GM12875 (cell line): ENCODE measurements around the gene TLCD3A.

Source experiments
- H3K4me3 ChIP-seq: one replicate; pipeline ENCODE4 v1.5.1; 2011; ENCODE audit warnings: low read depth, low read length, control low read depth
- CTCF ChIP-seq: IDR thresholded peaks from 2 replicates; pipeline ENCODE4 v1.5.1; 2011; ENCODE audit warnings: low read depth, mild to moderate bottlenecking, control low read depth, inconsistent platforms, low read length, moderate library complexity, borderline replicate concordance; ENCODE audit not compliant: insufficient read depth

Gene TLCD3A

GRCh38 chr17:699345-699744 lies 33.1 kb upstream of the TLCD3A start:
- no peak for TF ChIP-seq CTCF

GRCh38 chr17:700504-701094 lies 31.8 kb upstream of the TLCD3A start:
- TF ChIP-seq CTCF: no peak
- H3K4me3 ChIP-seq: no peak overlapping the region

More at GRCh38 chr17:699345-699744, 33.1 kb upstream of the TLCD3A start:
- no peak overlapping the region for H3K4me3 ChIP-seq

GRCh38 chr17:703081-703875 lies 29.1 kb upstream of the TLCD3A start:
- no peak for TF ChIP-seq CTCF
- H3K4me3 ChIP-seq: no peak overlapping the region

GRCh38 chr17:704111-704864 lies 28.1 kb upstream of the TLCD3A start:
- TF ChIP-seq CTCF: no peak
- H3K4me3 ChIP-seq: no peak overlapping the region

GRCh38 chr17:705011-705410 lies 27.4 kb upstream of the TLCD3A start:
- TF ChIP-seq CTCF: no peak
- H3K4me3 ChIP-seq: no peak overlapping the region

GRCh38 chr17:705863-706262 lies 26.5 kb upstream of the TLCD3A start:
- TF ChIP-seq CTCF: no peak

More at GRCh38 chr17:705863-706262, 26.5 kb upstream of the TLCD3A start:
- no peak overlapping the region for H3K4me3 ChIP-seq
